Mesendoderm (in vitro differentiated cells): ENCODE measurements around the gene MEIS2.

ENCODE experiments used
- DNase-seq: peaks from one replicate; pipeline ENCODE4 v3.0.0; 2013
- H2AK5ac ChIP-seq: 2 replicates; pipeline ENCODE4 v1.6.1; 2013; ENCODE audit warnings: low read length, inconsistent platforms
- H2BK120ac ChIP-seq: 2 replicates; pipeline ENCODE4 v1.6.1; 2013; ENCODE audit warnings: low read depth, mild to moderate bottlenecking, low read length, moderate library complexity, mixed read lengths
- H2BK15ac ChIP-seq: replicated peaks from 2 replicates; pipeline ENCODE4 v1.6.1; 2013; ENCODE audit warnings: low read depth, mild to moderate bottlenecking, moderate library complexity
- H2BK5ac ChIP-seq: 2 replicates; pipeline ENCODE4 v1.6.1; 2013; ENCODE audit warnings: low read length, inconsistent platforms
- H3K18ac ChIP-seq: 2 replicates; pipeline ENCODE4 v1.6.1; 2013; ENCODE audit warnings: mild to moderate bottlenecking, low read length, mixed read lengths
- H3K23ac ChIP-seq: one replicate; pipeline ENCODE4 v1.6.1; 2013; ENCODE audit warnings: low read length
- H3K27ac ChIP-seq: 2 replicates; pipeline ENCODE4 v1.5.1; 2013; ENCODE audit warnings: low read depth, mild to moderate bottlenecking, inconsistent platforms, low read length, moderate library complexity
- H3K27me3 ChIP-seq: 2 replicates; pipeline ENCODE4 v1.6.1; 2013; ENCODE audit warnings: low read length, control low read depth, mild to moderate bottlenecking, inconsistent platforms; ENCODE audit not compliant: insufficient read depth, poor library complexity
- H3K36me3 ChIP-seq: 2 replicates; pipeline ENCODE4 v1.6.1; 2013; ENCODE audit warnings: low read length, inconsistent platforms; ENCODE audit not compliant: control insufficient read depth, insufficient read depth
- H3K4ac ChIP-seq: one replicate; pipeline ENCODE4 v1.6.1; 2013; ENCODE audit warnings: low read depth, mild to moderate bottlenecking, low read length, moderate library complexity
- H3K4me1 ChIP-seq: 2 replicates; pipeline ENCODE4 v1.6.1; 2013; ENCODE audit warnings: low read depth, low read length, inconsistent platforms; ENCODE audit not compliant: control insufficient read depth
- H3K4me2 ChIP-seq: 2 replicates; pipeline ENCODE4 v1.6.1; 2013; ENCODE audit warnings: low read length
- H3K4me3 ChIP-seq: 2 replicates; pipeline ENCODE4 v1.5.1; 2013; ENCODE audit warnings: mild to moderate bottlenecking, low read length
- H3K56ac ChIP-seq: one replicate; pipeline ENCODE4 v1.6.1; 2013; ENCODE audit warnings: low read length
- H3K79me1 ChIP-seq: 2 replicates; pipeline ENCODE4 v1.6.1; 2013; ENCODE audit warnings: low read length, inconsistent platforms
- H3K79me2 ChIP-seq: 2 replicates; pipeline ENCODE4 v1.6.1; 2013; ENCODE audit warnings: mild to moderate bottlenecking, low read length; ENCODE audit not compliant: control insufficient read depth, insufficient read depth
- H3K9ac ChIP-seq: 2 replicates; pipeline ENCODE4 v1.6.1; 2013; ENCODE audit warnings: low read length, inconsistent platforms
- H4K5ac ChIP-seq: one replicate; pipeline ENCODE4 v1.6.1; 2013; ENCODE audit warnings: low read length
- H4K8ac ChIP-seq: one replicate; pipeline ENCODE4 v1.6.1; 2013; ENCODE audit warnings: low read depth, mild to moderate bottlenecking, control low read depth, low read length, moderate library complexity
- WGBS: extraction: QIAGEN DNeasy Blood & Tissue Kit; methylation state at CpG from one replicate; pipeline ENCODE4 v1.1.7; 2013; ENCODE audit warnings: low lambda C conversion rate, missing lambda C conversion rate; ENCODE audit not compliant: insufficient coverage; ENCODE audit errors: extremely low coverage; 5-methylcytosine and 5-hydroxymethylcytosine counted together

The MEIS2 gene

DNA sequence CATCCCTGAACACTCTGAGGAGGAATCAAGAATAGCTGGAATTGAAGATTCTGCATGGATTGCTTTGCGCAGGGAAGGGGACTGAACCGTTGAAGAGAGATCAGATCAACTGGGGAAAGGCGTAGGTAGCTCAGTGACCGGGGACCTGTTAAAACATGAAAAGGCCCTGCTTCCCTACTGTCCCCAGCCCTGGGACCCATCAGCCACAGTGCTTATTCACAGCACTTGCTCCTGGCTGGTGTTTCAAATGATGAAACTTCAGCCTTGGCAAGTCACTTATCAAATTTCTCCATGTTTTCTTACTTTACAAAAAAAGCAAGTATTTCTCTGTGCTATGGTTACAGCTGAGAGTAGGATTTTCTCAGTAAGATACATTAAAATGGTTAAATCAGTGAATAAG, 199.3 kb downstream of the MEIS2 start:
- Histone ChIP-seq H3K4me3 (no peak overlapping the region), H3K27me3 (peaks cover 2% of the 10 kb centered on the region), H3K23ac (no peak overlapping the region), H2AK5ac (no peak overlapping the region), H3K4ac (no peak overlapping the region), H3K4me2 (no peak overlapping the region), H3K56ac (no peak overlapping the region), H3K18ac (no peak overlapping the region), H3K27ac (no peak overlapping the region), H2BK5ac (no peak overlapping the region), H4K5ac (no peak overlapping the region), H4K8ac (no peak overlapping the region), H3K36me3 (no peaks in the 10 kb centered on the region), H3K9ac (no peak overlapping the region), H3K4me1 (peaks cover 8% of the 10 kb centered on the region), H3K79me2 (no peaks in the 10 kb centered on the region), H2BK120ac (no peak overlapping the region), H2BK15ac (no peak overlapping the region), H3K79me1 (no peaks in the 10 kb centered on the region)
- WGBS, result no CpG with 5 or more reads among the region's 4 CpGs
- DNase-seq, result no peak

- no CpG with 5 or more reads among the region's 2 CpGs for WGBS
Observed at GRCh38 chr15:36899696-36900095, 200.7 kb downstream of the MEIS2 start.

GRCh38 chr15:36898536-36899126, 201.7 kb downstream of the MEIS2 start:
- H3K36me3 ChIP-seq, result no peaks in the 10 kb centered on the region
- H2BK120ac ChIP-seq, result no peak overlapping the region
- H3K27me3 ChIP-seq, result no peaks in the 10 kb centered on the region
- no CpG with 5 or more reads among the region's 4 CpGs for WGBS
- H3K79me1 ChIP-seq, result no peaks in the 10 kb centered on the region
- H2AK5ac ChIP-seq, result no peak overlapping the region
- no peak overlapping the region for H4K5ac ChIP-seq
- no peak overlapping the region for H4K8ac ChIP-seq
- no peak overlapping the region for H3K23ac ChIP-seq
- no peak overlapping the region for H2BK5ac ChIP-seq
- H2BK15ac ChIP-seq, result no peak overlapping the region
- H3K18ac ChIP-seq, result no peak overlapping the region
- H3K4ac ChIP-seq, result no peak overlapping the region
- no peak overlapping the region for H3K4me2 ChIP-seq
- peaks cover 4% of the 10 kb centered on the region for H3K4me1 ChIP-seq
- H3K4me3 ChIP-seq, result no peak overlapping the region
- no peak overlapping the region for H3K9ac ChIP-seq
- H3K79me2 ChIP-seq, result no peaks in the 10 kb centered on the region
- no peak for DNase-seq
- H3K27ac ChIP-seq, result no peak overlapping the region
- no peak overlapping the region for H3K56ac ChIP-seq

More at GRCh38 chr15:36899696-36900095, 200.7 kb downstream of the MEIS2 start:
- Histone ChIP-seq H4K8ac (no peak overlapping the region), H3K79me1 (no peaks in the 10 kb centered on the region), H3K4ac (no peak overlapping the region), H3K56ac (no peak overlapping the region), H3K9ac (no peak overlapping the region), H3K23ac (no peak overlapping the region), H2AK5ac (no peak overlapping the region), H2BK5ac (no peak overlapping the region), H3K4me2 (no peak overlapping the region), H2BK15ac (no peak overlapping the region), H3K4me3 (no peak overlapping the region), H3K79me2 (no peaks in the 10 kb centered on the region), H2BK120ac (no peak overlapping the region), H3K27ac (no peak overlapping the region), H3K18ac (no peak overlapping the region), H4K5ac (no peak overlapping the region), H3K36me3 (no peaks in the 10 kb centered on the region), H3K27me3 (no peaks in the 10 kb centered on the region), H3K4me1 (peaks cover 4% of the 10 kb centered on the region)
- no peak for DNase-seq

- no peak overlapping the region for H3K18ac ChIP-seq
- no peak overlapping the region for H2BK120ac ChIP-seq
- no peaks in the 10 kb centered on the region for H3K79me2 ChIP-seq
- H2BK15ac ChIP-seq, result no peak overlapping the region
- no peak overlapping the region for H4K5ac ChIP-seq
- peaks cover 4% of the 10 kb centered on the region for H3K4me1 ChIP-seq
- no peak overlapping the region for H3K56ac ChIP-seq
- H2AK5ac ChIP-seq, result no peak overlapping the region
- H3K23ac ChIP-seq, result no peak overlapping the region
- no CpG with 5 or more reads among the region's 3 CpGs for WGBS
- no peak for DNase-seq
- no peak overlapping the region for H3K9ac ChIP-seq
- H4K8ac ChIP-seq, result no peak overlapping the region
- no peak overlapping the region for H3K27ac ChIP-seq
- H2BK5ac ChIP-seq, result no peak overlapping the region
- H3K36me3 ChIP-seq, result no peaks in the 10 kb centered on the region
- H3K79me1 ChIP-seq, result no peaks in the 10 kb centered on the region
- H3K4ac ChIP-seq, result no peak overlapping the region
- no peaks in the 10 kb centered on the region for H3K27me3 ChIP-seq
- H3K4me2 ChIP-seq, result no peak overlapping the region
- H3K4me3 ChIP-seq, result no peak overlapping the region
Observed at GRCh38 chr15:36897834-36898233, 202.5 kb downstream of the MEIS2 start.

DNA sequence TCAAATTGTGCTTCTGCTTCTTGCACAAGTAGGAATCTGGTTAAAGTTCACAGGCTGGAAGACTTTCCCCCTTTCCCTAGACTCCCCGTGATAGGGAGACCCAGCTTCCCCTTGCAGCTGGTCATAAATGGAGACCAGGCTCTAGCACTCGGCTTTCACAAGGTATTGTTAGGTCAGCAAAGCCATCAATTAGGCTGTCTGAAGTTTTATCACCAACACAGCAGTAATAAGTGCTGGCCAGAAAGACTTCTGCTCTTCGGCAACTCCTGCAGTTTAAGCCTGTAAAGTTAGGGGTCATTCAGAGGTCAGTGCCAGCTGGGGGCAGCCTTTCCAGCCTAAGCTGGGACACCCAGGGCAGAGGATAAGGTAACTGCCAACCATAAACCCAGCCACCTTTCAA, 203.4 kb downstream of the MEIS2 start:
- Histone ChIP-seq H3K4me2 (no peak overlapping the region), H3K79me2 (no peaks in the 10 kb centered on the region), H3K4me3 (no peak overlapping the region), H4K8ac (no peak overlapping the region), H3K27me3 (no peaks in the 10 kb centered on the region), H2BK15ac (no peak overlapping the region), H3K23ac (no peak overlapping the region), H3K36me3 (no peaks in the 10 kb centered on the region), H3K79me1 (no peaks in the 10 kb centered on the region), H3K4ac (no peak overlapping the region), H2BK5ac (no peak overlapping the region), H3K9ac (no peak overlapping the region), H3K27ac (no peak overlapping the region), H2BK120ac (no peak overlapping the region), H3K56ac (no peak overlapping the region), H2AK5ac (no peak overlapping the region), H3K4me1 (peaks cover 4% of the 10 kb centered on the region), H4K5ac (no peak overlapping the region), H3K18ac (no peak overlapping the region)
- peak; percentile 36 for DNase-seq
- no CpG with 5 or more reads among the region's 3 CpGs for WGBS

DNA sequence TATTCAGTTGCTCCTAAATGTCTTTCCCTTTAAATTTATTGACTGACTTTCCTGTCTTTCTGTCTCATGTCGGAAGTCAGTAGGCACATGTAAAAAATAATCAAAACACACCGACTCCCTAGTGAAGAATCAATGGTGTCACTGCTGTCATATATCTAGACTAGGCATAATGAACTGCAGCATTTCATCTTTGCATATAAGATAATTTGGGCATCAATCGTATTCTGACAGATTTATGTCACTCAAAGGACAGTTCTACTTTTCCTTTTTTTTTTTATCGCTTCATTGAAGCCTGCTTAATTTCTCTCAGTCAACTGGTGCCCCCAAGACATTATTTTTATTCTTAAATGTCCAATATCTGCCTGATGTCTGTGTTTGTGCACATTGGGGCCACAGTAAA, 206.3 kb downstream of the MEIS2 start:
- Histone ChIP-seq H3K4me2 (no peak overlapping the region), H4K8ac (no peak overlapping the region), H4K5ac (no peak overlapping the region), H3K27ac (no peak overlapping the region), H3K9ac (no peak overlapping the region), H2BK120ac (no peak overlapping the region), H2AK5ac (no peak overlapping the region), H3K79me1 (no peaks in the 10 kb centered on the region), H2BK15ac (no peak overlapping the region), H3K56ac (no peak overlapping the region), H3K36me3 (no peaks in the 10 kb centered on the region), H2BK5ac (no peak overlapping the region), H3K27me3 (peaks cover 4% of the 10 kb centered on the region), H3K23ac (no peak overlapping the region), H3K79me2 (no peaks in the 10 kb centered on the region), H3K4me3 (no peak overlapping the region), H3K4me1 (peaks cover 4% of the 10 kb centered on the region), H3K4ac (no peak overlapping the region), H3K18ac (no peak overlapping the region)
- no CpG with 5 or more reads among the region's 4 CpGs for WGBS
- DNase-seq, result no peak
